ENCODE data around the gene HDC.

The HDC gene

DNA sequence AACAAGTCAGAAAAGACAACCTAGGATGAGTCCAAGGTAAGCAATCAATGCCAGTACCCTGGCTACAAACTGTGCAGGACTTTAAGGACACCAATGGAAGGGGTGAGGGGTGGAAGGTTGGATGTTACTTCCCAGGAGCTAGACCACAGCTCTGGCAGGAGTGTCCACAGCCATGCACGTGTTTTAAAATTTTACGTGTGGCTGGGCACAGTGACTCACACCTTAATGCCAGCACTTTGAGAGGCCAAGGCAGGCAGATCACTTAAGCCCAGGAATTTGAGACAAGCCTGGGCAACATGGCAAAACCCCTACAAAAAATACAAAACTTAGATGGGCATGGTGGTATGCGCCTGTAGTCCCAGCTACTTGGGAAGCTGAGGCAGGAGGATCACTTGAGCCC lies 14.7 kb upstream of the HDC start:
- Histone ChIP-seq H3K4me1 (ENCODE audit: control insufficient read depth in 1 of 2, insufficient read depth in 1 of 2, low read depth in 1 of 2, low read length in 1 of 2) (peaks cover 36 to 40% of the 10 kb centered on the region in 2 experiments), H3K9me3 (no peaks in the 10 kb centered on the region), H3K27ac (no peak overlapping the region), H3K36me3 (no peaks in the 10 kb centered on the region), H3K27me3 (no peaks in the 10 kb centered on the region), H3K4me3 (ENCODE audit: low read depth in 1 of 2, low read length in 1 of 2) (no peak overlapping the region)
- no peak for TF ChIP-seq CTCF (IDR thresholded peaks at IDR 0.05)

DNA sequence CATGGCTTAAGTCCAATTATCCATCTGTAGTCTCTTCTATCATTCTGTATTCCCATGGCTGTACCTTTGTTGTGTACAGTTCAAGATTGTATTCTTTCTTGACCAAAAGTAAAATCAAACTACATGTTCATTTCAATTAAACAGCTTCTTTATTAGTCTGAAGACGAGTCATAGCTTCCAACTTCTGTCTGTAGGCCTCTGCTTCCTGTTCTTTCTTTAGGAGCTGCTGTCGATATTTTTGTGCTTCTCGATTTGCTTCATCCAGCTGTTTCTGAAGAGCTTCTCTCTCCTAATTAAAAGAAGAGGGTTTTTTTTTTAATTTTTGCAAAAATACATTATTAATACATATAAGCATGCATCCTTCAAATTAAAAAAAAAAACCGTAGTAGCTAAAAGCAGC lies 13.0 kb upstream of the HDC start:
- no peak for TF ChIP-seq CTCF (IDR thresholded peaks at IDR 0.05)

GRCh38 chr15:50277370-50277769 lies 11.8 kb upstream of the HDC start:
- Histone ChIP-seq H3K4me3 (ENCODE audit: low read depth in 1 of 2, low read length in 1 of 2) (peak overlapping the region; percentile 7 to 47), H3K27ac (peak overlapping the region; percentile 86), H3K27me3 (no peaks in the 10 kb centered on the region), H3K9me3 (no peaks in the 10 kb centered on the region), H3K36me3 (no peaks in the 10 kb centered on the region), H3K4me1 (ENCODE audit: control insufficient read depth in 1 of 2, insufficient read depth in 1 of 2, low read depth in 1 of 2, low read length in 1 of 2) (peaks cover 51 to 52% of the 10 kb centered on the region in 2 experiments)
- TF ChIP-seq CTCF (IDR thresholded peaks at IDR 0.05): no peak

More for the DNA sequence above, 13.0 kb upstream of the HDC start:
- Histone ChIP-seq H3K27me3 (no peaks in the 10 kb centered on the region), H3K27ac (peak overlapping the region; percentile 86), H3K9me3 (no peaks in the 10 kb centered on the region), H3K36me3 (no peaks in the 10 kb centered on the region), H3K4me3 (ENCODE audit: low read depth in 1 of 2, low read length in 1 of 2) (peak overlapping the region in 1 of 2 experiments; percentile 47), H3K4me1 (ENCODE audit: control insufficient read depth in 1 of 2, insufficient read depth in 1 of 2, low read depth in 1 of 2, low read length in 1 of 2) (peaks cover 51 to 52% of the 10 kb centered on the region in 2 experiments)

DNA sequence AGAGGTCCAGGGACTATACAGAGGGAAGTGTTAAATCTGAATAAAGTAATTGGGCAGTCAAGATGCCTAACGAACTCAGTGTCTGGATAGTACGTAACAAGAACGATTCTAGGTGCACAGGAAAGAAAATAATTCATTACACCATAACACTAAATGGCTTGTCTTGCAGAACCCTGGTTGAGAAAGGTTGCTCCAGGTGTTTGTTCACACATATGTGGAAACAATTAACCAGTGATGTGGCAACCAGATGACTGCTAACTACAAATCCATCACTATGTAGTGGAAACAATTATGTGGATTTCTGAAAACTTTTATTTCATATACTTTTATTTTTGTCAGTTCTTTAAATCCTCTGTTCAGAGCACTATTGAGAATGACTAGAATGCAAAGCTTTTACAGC lies 10.4 kb upstream of the HDC start:
- Histone ChIP-seq H3K4me1 (ENCODE audit: control insufficient read depth in 1 of 2, insufficient read depth in 1 of 2, low read depth in 1 of 2, low read length in 1 of 2) (peaks cover 51 to 52% of the 10 kb centered on the region in 2 experiments), H3K27me3 (no peaks in the 10 kb centered on the region), H3K4me3 (ENCODE audit: low read depth in 1 of 2, low read length in 1 of 2) (peak overlapping the region; percentile 2 to 18), H3K36me3 (no peaks in the 10 kb centered on the region), H3K27ac (peak overlapping the region; percentile 86), H3K9me3 (no peaks in the 10 kb centered on the region)
- TF ChIP-seq CTCF (IDR thresholded peaks at IDR 0.05): no peak

DNA sequence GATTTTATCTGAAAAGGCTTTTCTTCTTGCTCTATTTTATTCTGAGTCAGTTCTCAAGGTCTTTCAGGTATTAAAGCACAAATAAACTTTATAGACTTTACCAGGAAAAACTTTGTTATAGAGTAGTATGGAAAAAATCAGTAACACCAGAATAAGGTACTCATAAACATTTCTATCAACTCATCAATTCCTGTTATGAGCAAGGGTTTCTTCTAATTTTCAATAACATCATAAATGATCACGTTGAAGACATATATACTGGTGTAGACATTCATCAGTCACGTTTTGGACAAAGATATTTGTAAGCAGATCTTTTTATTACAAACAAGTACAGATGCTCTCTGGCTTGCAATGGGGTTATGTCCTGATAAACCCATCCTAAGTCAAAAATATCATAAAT lies 9.6 kb upstream of the HDC start:
- TF ChIP-seq CTCF (IDR thresholded peaks at IDR 0.05): no peak
- H3K27ac ChIP-seq: peak overlapping the region; percentile 86
- no peaks in the 10 kb centered on the region for H3K27me3 ChIP-seq
- no peak overlapping the region for H3K4me3 ChIP-seq (ENCODE audit: low read depth in 1 of 2, low read length in 1 of 2)
- H3K9me3 ChIP-seq: no peaks in the 10 kb centered on the region
- peaks cover 51 to 52% of the 10 kb centered on the region in 2 experiments for H3K4me1 ChIP-seq (ENCODE audit: control insufficient read depth in 1 of 2, insufficient read depth in 1 of 2, low read depth in 1 of 2, low read length in 1 of 2)
- no peaks in the 10 kb centered on the region for H3K36me3 ChIP-seq

GRCh38 chr15:50267577-50267976 lies 2.1 kb upstream of the HDC start:
- Histone ChIP-seq H3K36me3 (no peaks in the 10 kb centered on the region), H3K9me3 (no peaks in the 10 kb centered on the region), H3K4me3 (ENCODE audit: low read depth in 1 of 2, low read length in 1 of 2) (no peak overlapping the region), H3K4me1 (ENCODE audit: control insufficient read depth in 1 of 2, insufficient read depth in 1 of 2, low read depth in 1 of 2, low read length in 1 of 2) (peaks cover 12 to 16% of the 10 kb centered on the region in 2 experiments), H3K27ac (no peak overlapping the region), H3K27me3 (no peaks in the 10 kb centered on the region)
- TF ChIP-seq CTCF (IDR thresholded peaks at IDR 0.05): no peak
